ENCODE measurements around the gene TRIM59. TPM values are rescaled to one million over a fixed set of nuclear protein-coding genes. Genes with fewer than 3 reads are reported as not detected.

The TRIM59 gene
- total RNA-seq, 4 donors from 2014 or later: 3.3 to 5.6 (median 3.8) TPM

DNA sequence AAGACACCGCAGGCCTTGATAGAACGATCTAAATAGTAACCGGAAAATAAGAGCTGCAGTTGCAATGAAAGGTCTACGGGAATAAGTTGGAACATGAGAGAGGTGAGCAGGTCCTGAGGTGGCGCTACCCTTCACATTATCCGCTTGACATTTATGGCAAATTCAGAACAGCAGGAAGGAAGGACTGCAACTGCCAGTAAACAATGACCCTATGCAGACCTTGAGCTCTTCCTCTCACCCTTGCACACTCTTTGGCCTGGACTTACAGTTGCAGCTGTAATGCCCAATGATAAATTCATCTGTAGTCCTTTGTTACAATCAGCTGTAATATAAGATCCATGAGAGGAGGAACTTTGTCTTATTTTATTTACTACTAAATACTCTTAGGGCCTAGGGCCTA, 32.3 kb upstream of the TRIM59 start:
- Histone ChIP-seq H3K27ac (no peak overlapping the region), H3K4me1 (no peaks in the 10 kb centered on the region), H3K36me3 (no peaks in the 10 kb centered on the region), H3K27me3 (no peaks in the 10 kb centered on the region), H3K9me3 (no peaks in the 10 kb centered on the region), H3K4me3 (replicated peaks in 1 of 3) (no peak overlapping the region)
- TF ChIP-seq, protein P1, sequence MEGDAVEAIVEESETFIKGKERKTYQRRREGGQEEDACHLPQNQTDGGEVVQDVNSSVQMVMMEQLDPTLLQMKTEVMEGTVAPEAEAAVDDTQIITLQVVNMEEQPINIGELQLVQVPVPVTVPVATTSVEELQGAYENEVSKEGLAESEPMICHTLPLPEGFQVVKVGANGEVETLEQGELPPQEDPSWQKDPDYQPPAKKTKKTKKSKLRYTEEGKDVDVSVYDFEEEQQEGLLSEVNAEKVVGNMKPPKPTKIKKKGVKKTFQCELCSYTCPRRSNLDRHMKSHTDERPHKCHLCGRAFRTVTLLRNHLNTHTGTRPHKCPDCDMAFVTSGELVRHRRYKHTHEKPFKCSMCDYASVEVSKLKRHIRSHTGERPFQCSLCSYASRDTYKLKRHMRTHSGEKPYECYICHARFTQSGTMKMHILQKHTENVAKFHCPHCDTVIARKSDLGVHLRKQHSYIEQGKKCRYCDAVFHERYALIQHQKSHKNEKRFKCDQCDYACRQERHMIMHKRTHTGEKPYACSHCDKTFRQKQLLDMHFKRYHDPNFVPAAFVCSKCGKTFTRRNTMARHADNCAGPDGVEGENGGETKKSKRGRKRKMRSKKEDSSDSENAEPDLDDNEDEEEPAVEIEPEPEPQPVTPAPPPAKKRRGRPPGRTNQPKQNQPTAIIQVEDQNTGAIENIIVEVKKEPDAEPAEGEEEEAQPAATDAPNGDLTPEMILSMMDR (IDR thresholded peaks at IDR 0.05): no peak
- no peak for TF ChIP-seq POLR2A (IDR thresholded peaks at IDR 0.05)
- DNase-seq: no peak
- intact Hi-C loops (cut with DNase I): no loop called here
- WGBS, 2 donors: 89 to 92% methylated on average over 6 of the region's 6 CpGs

DNA sequence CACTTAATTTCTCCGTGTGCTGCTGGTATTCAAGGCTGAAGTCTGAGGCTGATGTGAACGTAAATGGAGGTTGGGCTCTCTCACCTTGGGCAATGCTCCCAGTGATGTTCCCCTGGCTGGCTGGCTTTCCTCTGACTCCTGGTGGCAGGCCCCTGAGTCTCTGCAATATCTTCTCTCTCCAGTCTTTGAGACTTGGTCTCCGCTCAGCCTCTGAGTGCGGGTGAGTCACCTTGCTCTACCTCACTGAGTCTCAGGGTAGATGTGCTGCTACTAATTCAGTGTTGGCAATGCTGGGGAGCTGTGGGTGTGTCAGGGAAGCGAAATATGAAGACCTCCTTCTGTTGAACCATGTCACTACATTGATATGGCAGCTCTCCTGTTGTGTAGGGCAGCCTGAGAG, 31.3 kb upstream of the TRIM59 start:
- TF ChIP-seq, protein P1 (IDR thresholded peaks at IDR 0.05): no peak
- TF ChIP-seq POLR2A (IDR thresholded peaks at IDR 0.05): no peak
- Histone ChIP-seq H3K4me1 (no peaks in the 10 kb centered on the region), H3K9me3 (no peaks in the 10 kb centered on the region), H3K27ac (no peak overlapping the region), H3K36me3 (no peaks in the 10 kb centered on the region), H3K27me3 (no peaks in the 10 kb centered on the region), H3K4me3 (replicated peaks in 1 of 3) (no peak overlapping the region)
- DNase-seq: no peak
- 86 to 94% methylated on average over 5 of the region's 5 CpGs for WGBS, 2 donors
- intact Hi-C loops (cut with DNase I): no loop called here

DNA sequence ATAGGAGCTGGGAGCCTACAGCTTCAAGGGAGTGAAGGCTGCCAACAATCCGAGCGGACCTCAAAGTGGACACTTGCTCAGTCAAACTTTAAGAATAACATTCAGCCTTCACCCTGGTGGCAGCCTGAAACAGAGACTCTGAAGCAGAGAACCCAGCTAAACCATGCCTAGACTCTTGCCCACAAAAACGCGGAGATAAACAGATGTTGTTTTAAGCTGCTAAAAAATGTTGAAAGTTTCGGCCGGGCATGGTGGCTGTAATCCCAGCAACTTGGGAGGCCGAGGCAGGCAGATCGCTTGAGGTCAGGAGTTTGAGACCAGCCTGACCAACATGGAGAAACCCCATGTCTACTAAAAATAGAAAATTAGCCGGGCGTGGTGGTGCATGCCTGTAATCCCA, 29.8 kb upstream of the TRIM59 start:
- 93% methylated on average over 10 of the region's 10 CpGs for WGBS, 2 donors
- Histone ChIP-seq H3K4me1 (no peaks in the 10 kb centered on the region), H3K9me3 (no peaks in the 10 kb centered on the region), H3K36me3 (no peaks in the 10 kb centered on the region), H3K27ac (no peak overlapping the region), H3K4me3 (replicated peaks in 1 of 3) (no peak overlapping the region), H3K27me3 (no peaks in the 10 kb centered on the region)
- intact Hi-C loops (cut with DNase I): no loop called here
- TF ChIP-seq, protein P1 (IDR thresholded peaks at IDR 0.05): no peak
- TF ChIP-seq POLR2A (IDR thresholded peaks at IDR 0.05): no peak
- DNase-seq: no peak

DNA sequence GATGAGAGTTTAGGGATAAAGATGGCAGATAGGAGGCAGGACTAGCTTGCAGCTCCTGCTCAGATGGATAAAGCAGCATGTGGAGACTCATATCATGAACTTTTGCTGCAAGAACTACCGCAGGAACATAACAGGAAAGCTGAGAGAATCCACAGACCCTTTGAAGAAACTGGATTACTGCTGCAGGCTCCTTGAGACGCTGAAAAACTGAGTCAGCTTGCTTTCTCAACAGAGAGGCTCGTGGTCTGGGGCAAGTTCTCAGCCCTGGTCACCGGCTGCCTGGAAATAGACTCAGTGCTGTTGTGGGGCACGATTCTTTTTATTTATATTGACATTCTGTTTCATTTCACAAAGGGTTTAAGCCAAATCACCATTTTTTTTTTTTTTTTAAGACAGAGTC, 28.8 kb upstream of the TRIM59 start:
- 84 to 88% methylated on average over 5 of the region's 5 CpGs for WGBS, 2 donors
- Histone ChIP-seq H3K27ac (no peak overlapping the region), H3K36me3 (no peaks in the 10 kb centered on the region), H3K4me1 (no peaks in the 10 kb centered on the region), H3K9me3 (no peaks in the 10 kb centered on the region), H3K27me3 (no peaks in the 10 kb centered on the region), H3K4me3 (replicated peaks in 1 of 3) (no peak overlapping the region)
- TF ChIP-seq, protein P1 (IDR thresholded peaks at IDR 0.05): no peak
- TF ChIP-seq POLR2A (IDR thresholded peaks at IDR 0.05): no peak
- intact Hi-C loops (cut with DNase I): no loop called here
- DNase-seq: no peak

DNA sequence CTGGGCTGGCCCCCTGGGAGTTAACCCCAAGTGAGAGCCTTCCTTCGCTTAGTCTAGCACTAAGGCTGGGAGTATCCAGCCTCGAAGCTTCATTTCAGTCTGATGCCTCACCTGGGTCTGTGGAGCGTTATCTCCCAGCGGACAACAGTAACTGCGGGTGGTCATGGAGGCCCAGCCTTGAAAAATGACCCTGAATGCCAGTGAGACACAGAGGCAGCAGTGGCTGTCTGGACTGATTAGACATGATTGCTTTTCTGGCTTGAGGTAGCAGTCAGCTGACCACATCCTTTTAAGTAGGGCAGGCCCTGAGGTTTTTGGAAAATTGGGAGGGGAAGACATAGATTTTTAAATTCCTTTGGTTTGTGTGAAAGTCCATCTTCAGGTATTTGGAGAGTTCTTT, 28.2 kb upstream of the TRIM59 start:
- Histone ChIP-seq H3K4me3 (replicated peaks in 1 of 3) (no peak overlapping the region), H3K9me3 (no peaks in the 10 kb centered on the region), H3K27ac (no peak overlapping the region), H3K36me3 (no peaks in the 10 kb centered on the region), H3K27me3 (no peaks in the 10 kb centered on the region), H3K4me1 (no peaks in the 10 kb centered on the region)
- TF ChIP-seq, protein P1 (IDR thresholded peaks at IDR 0.05): no peak
- no peak for TF ChIP-seq POLR2A (IDR thresholded peaks at IDR 0.05)
- intact Hi-C loops (cut with DNase I): no loop called here
- no peak for DNase-seq
- 90 to 92% methylated on average over 4 to 5 of the region's 5 CpGs for WGBS, 2 donors

All from thyroid gland (tissue), 4 donors.